H1 (cell line): ENCODE results near the gene KLHL2. TPM values are rescaled to one million over a fixed set of nuclear protein-coding genes. Genes with fewer than 3 reads are reported as not detected.

Experiments
- CTCF ChIA-PET: fragments of 300-600 bp; sonication (Branson Sonifier 250); formaldehyde crosslinking; loops from one replicate; lab custom pipeline; 2021; ENCODE audit not compliant: partially characterized antibody; lab: Charles Lee
- POLR2A ChIA-PET: fragments of 300-600 bp; sonication (Branson Sonifier 250); formaldehyde crosslinking; loops from one replicate; lab custom pipeline; 2021; ENCODE audit warnings: inconsistent platforms; ENCODE audit not compliant: partially characterized antibody; lab: Charles Lee
- DNase-seq, 2 experiments: peaks; one replicate each; pipeline versions ENCODE4 v3.0.0 to v3.0.0-alpha.2; 2010 to 2022; ENCODE audit warnings: low spot score in 2 of 2, low read depth in 1 of 2, mixed read lengths in 1 of 2
- FAIRE-seq: peaks from 2 replicates; lab custom pipeline; 2011; peaks lifted over from hg19 to GRCh38; lab: Jason Lieb, UNC
- H2AFZ ChIP-seq: 2 replicates; pipeline ENCODE4 v1.8.1; 2012; ENCODE audit warnings: low read length, inconsistent platforms
- H2AK5ac ChIP-seq: 2 replicates; pipeline ENCODE4 v1.6.1; 2013; ENCODE audit warnings: low read depth, low read length
- H2BK120ac ChIP-seq: replicated peaks from 2 replicates; pipeline ENCODE3; 2013; ENCODE audit warnings: low read depth, low read length, inconsistent platforms
- H2BK12ac ChIP-seq: 2 replicates; pipeline ENCODE4 v1.6.1; 2013; ENCODE audit warnings: low read depth, low read length
- H2BK15ac ChIP-seq: 2 replicates; pipeline ENCODE4 v1.6.1; 2013; ENCODE audit warnings: low read length
- H2BK20ac ChIP-seq: 2 replicates; pipeline ENCODE4 v1.6.1; 2013; ENCODE audit warnings: low read length
- H2BK5ac ChIP-seq: 2 replicates; pipeline ENCODE4 v1.6.1; 2013; ENCODE audit warnings: low read depth, low read length
- H3K14ac ChIP-seq: 2 replicates; pipeline ENCODE4 v1.6.1; 2013; ENCODE audit warnings: inconsistent platforms; ENCODE audit not compliant: insufficient read length
- H3K18ac ChIP-seq: 2 replicates; pipeline ENCODE4 v1.6.1; 2013; ENCODE audit warnings: low read length; ENCODE audit errors: extremely low read depth
- H3K23ac ChIP-seq: 2 replicates; pipeline ENCODE4 v1.6.1; 2013; ENCODE audit warnings: inconsistent platforms; ENCODE audit not compliant: insufficient read length
- H3K23me2 ChIP-seq: 2 replicates; pipeline ENCODE4 v1.6.1; 2013; ENCODE audit warnings: low read depth, low read length
- H3K27ac ChIP-seq: 2 replicates; pipeline ENCODE4 v1.6.1; 2011; ENCODE audit warnings: low read depth, low read length, inconsistent platforms
- H3K27me3 ChIP-seq, 4 experiments: replicated peaks in 1 of 4; 1 replicate in 1 of 4; 2 replicates in 3 of 4; pipeline versions ENCODE4 v1.6.1 to v1.8.1; 2011 to 2013; ENCODE audit warnings: low read length in 3 of 4, mild to moderate bottlenecking in 3 of 4, inconsistent platforms in 2 of 4, mixed read lengths in 2 of 4, moderate library complexity in 1 of 4; ENCODE audit not compliant: control insufficient read depth in 3 of 4, insufficient read depth in 3 of 4; ENCODE audit errors: extremely low read depth in 1 of 4
- H3K36me3 ChIP-seq, 4 experiments: 2 replicates each; pipeline versions ENCODE4 v1.6.1 to v1.8.1; 2011 to 2013; ENCODE audit warnings: mild to moderate bottlenecking in 4 of 4, low read length in 3 of 4, moderate library complexity in 2 of 4, control low read depth in 1 of 4, inconsistent platforms in 1 of 4; ENCODE audit not compliant: insufficient read depth in 4 of 4, control insufficient read depth in 2 of 4
- H3K4ac ChIP-seq: replicated peaks from 2 replicates; pipeline ENCODE3; 2013; ENCODE audit warnings: low read length, low read depth, mixed read lengths, inconsistent platforms; ENCODE audit not compliant: insufficient read length
- H3K4me1 ChIP-seq, 4 experiments: replicated peaks in 1 of 4; 1 replicate in 1 of 4; 2 replicates in 3 of 4; pipeline versions ENCODE4 v1.6.1 to v1.8.1; 2011 to 2013; ENCODE audit warnings: low read length in 3 of 4, inconsistent platforms in 2 of 4, mixed read lengths in 1 of 4; ENCODE audit not compliant: insufficient read depth in 4 of 4, control insufficient read depth in 3 of 4
- H3K4me2 ChIP-seq, 2 experiments: 2 replicates each; pipeline versions ENCODE4 v1.6.1 to v1.8.1; 2011 to 2013; ENCODE audit warnings: low read depth in 2 of 2, low read length in 2 of 2, control low read depth in 1 of 2, inconsistent platforms in 1 of 2, mild to moderate bottlenecking in 1 of 2; ENCODE audit not compliant: insufficient read depth in 1 of 2
- H3K4me3 ChIP-seq, 4 experiments: fragments of 200-600, 300-600 bp in 1 of 4; sonication (generic), shearing (Covaris generic), sonication (Bioruptor Twin) in 1 of 4; 2 replicates each; pipeline versions ENCODE4 v1.5.1 to v1.8.1; 2011 to 2016; ENCODE audit warnings: low read length in 4 of 4, low read depth in 3 of 4, control low read depth in 2 of 4, inconsistent platforms in 2 of 4, mild to moderate bottlenecking in 2 of 4, mixed read lengths in 1 of 4, moderate library complexity in 1 of 4; ENCODE audit not compliant: insufficient read depth in 2 of 4; ENCODE audit errors: extremely low read depth in 1 of 4
- H3K56ac ChIP-seq: replicated peaks from 2 replicates; pipeline ENCODE3; 2013; ENCODE audit warnings: low read depth, mild to moderate bottlenecking, mixed read lengths, low read length, inconsistent platforms; ENCODE audit not compliant: insufficient read length
- H3K79me1 ChIP-seq: 2 replicates; pipeline ENCODE4 v1.6.1; 2013; ENCODE audit warnings: low read depth, low read length, control low read depth
- H3K79me2 ChIP-seq, 2 experiments: 2 replicates each; pipeline versions ENCODE4 v1.6.1 to v1.8.1; 2012 to 2013; ENCODE audit warnings: low read length in 2 of 2, mild to moderate bottlenecking in 2 of 2, inconsistent platforms in 1 of 2; ENCODE audit not compliant: insufficient read depth in 2 of 2, control insufficient read depth in 1 of 2
- H3K9ac ChIP-seq, 4 experiments: replicated peaks in 1 of 4; 1 replicate in 1 of 4; 2 replicates in 3 of 4; pipeline versions ENCODE4 v1.6.1 to v1.8.1; 2011 to 2013; ENCODE audit warnings: low read depth in 3 of 4, low read length in 3 of 4, control low read depth in 2 of 4, mild to moderate bottlenecking in 2 of 4, moderate library complexity in 2 of 4, inconsistent platforms in 1 of 4; ENCODE audit errors: extremely low read depth in 1 of 4
- H3K9me3 ChIP-seq, 2 experiments: 2 replicates each; pipeline versions ENCODE4 v1.6.1 to v1.8.1; 2012 to 2013; ENCODE audit warnings: mild to moderate bottlenecking in 2 of 2, moderate library complexity in 2 of 2, control low read depth in 1 of 2, inconsistent platforms in 1 of 2, low read depth in 1 of 2, low read length in 1 of 2, mixed read lengths in 1 of 2; ENCODE audit not compliant: insufficient read depth in 2 of 2
- H4K20me1 ChIP-seq, 2 experiments: replicated peaks in 1 of 2; 2 replicates each; pipeline versions ENCODE3 to v1.8.1; 2011 to 2013; ENCODE audit warnings: inconsistent platforms in 2 of 2, low read length in 2 of 2, mild to moderate bottlenecking in 1 of 2; ENCODE audit not compliant: insufficient read depth in 2 of 2, control insufficient read depth in 1 of 2
- H4K5ac ChIP-seq: 2 replicates; pipeline ENCODE4 v1.6.1; 2013; ENCODE audit warnings: low read length, low read depth, mixed read lengths, inconsistent platforms; ENCODE audit not compliant: insufficient read length
- H4K8ac ChIP-seq: 2 replicates; pipeline ENCODE4 v1.8.0; 2013; ENCODE audit warnings: mild to moderate bottlenecking, moderate library complexity, low read length, inconsistent platforms; ENCODE audit not compliant: insufficient read depth; ENCODE audit errors: extremely low read depth
- H4K91ac ChIP-seq: replicated peaks from 2 replicates; pipeline ENCODE3; 2013; ENCODE audit warnings: low read length, mixed read lengths, inconsistent platforms; ENCODE audit not compliant: insufficient read length
- ASH2L ChIP-seq: fragments of 200-600, 300-600 bp; sonication (generic); IDR thresholded peaks from one replicate; pipeline ENCODE4 v1.7.1; 2017; ENCODE audit warnings: low read length
- CREB1 ChIP-seq: IDR thresholded peaks from 2 replicates; pipeline ENCODE4 v1.6.1; 2012; ENCODE audit warnings: inconsistent platforms
- EP300 ChIP-seq, 2 experiments: IDR thresholded peaks; 1 replicate in 1 of 2; 2 replicates in 1 of 2; pipeline ENCODE4 v1.6.1; 2011 to 2012; ENCODE audit warnings: low read depth in 2 of 2, low read length in 2 of 2, mild to moderate bottlenecking in 2 of 2, borderline replicate concordance in 1 of 2, inconsistent platforms in 1 of 2, moderate library complexity in 1 of 2
- GABPA ChIP-seq: IDR thresholded peaks from 2 replicates; pipeline ENCODE4 v1.6.1; 2011; ENCODE audit warnings: mild to moderate bottlenecking, low read length, moderate library complexity, borderline replicate concordance; ENCODE audit not compliant: insufficient read depth
- POLR2AphosphoS5 ChIP-seq: IDR thresholded peaks from 2 replicates; pipeline ENCODE4 v1.6.1; 2011; ENCODE audit warnings: low read depth, low read length
- POU5F1 ChIP-seq: IDR thresholded peaks from 2 replicates; pipeline ENCODE4 v1.6.1; 2011; ENCODE audit warnings: low read depth, mild to moderate bottlenecking, low read length, moderate library complexity
- RXRA ChIP-seq: IDR thresholded peaks from 2 replicates; pipeline ENCODE4 v1.6.1; 2011; ENCODE audit warnings: low read depth, mild to moderate bottlenecking, low read length, moderate library complexity; ENCODE audit not compliant: insufficient read depth
- SIN3A ChIP-seq, 2 experiments: IDR thresholded peaks in 1 of 2; conservative IDR thresholded peaks in 1 of 2; 2 replicates each; pipeline ENCODE4 v1.6.1; 2011 to 2012; ENCODE audit warnings: low read length in 2 of 2, improper control_type of control experiment in 1 of 2, low read depth in 1 of 2, mild to moderate bottlenecking in 1 of 2
- SP1 ChIP-seq: IDR thresholded peaks from 2 replicates; pipeline ENCODE4 v1.6.1; 2011; ENCODE audit warnings: low read depth, low read length
- SP4 ChIP-seq: IDR thresholded peaks from 2 replicates; pipeline ENCODE4 v1.6.1; 2012; ENCODE audit warnings: low read length, inconsistent platforms
- SRF ChIP-seq: IDR thresholded peaks from 2 replicates; pipeline ENCODE4 v1.6.1; 2011; ENCODE audit warnings: mild to moderate bottlenecking, low read depth, low read length, moderate library complexity
- TCF12 ChIP-seq: IDR thresholded peaks from 2 replicates; pipeline ENCODE4 v1.6.1; 2011; ENCODE audit warnings: low read depth, mild to moderate bottlenecking, low read length
- ZNF274 ChIP-seq: IDR thresholded peaks from 2 replicates; pipeline ENCODE4 v1.7.0; 2012; ENCODE audit warnings: low read length, borderline replicate concordance; ENCODE audit errors: extremely low read depth
- WGBS, 2 experiments: shearing (Covaris generic) in 1 of 2; methylation state at CpG; one replicate each; pipeline versions ENCODE4 v1.1.6 to v1.1.7; 2013 to 2015; ENCODE audit warnings: low lambda C conversion rate in 2 of 2, mixed read lengths in 2 of 2, inconsistent platforms in 1 of 2, low coverage in 1 of 2, missing lambda C conversion rate in 1 of 2; ENCODE audit not compliant: insufficient replicate concordance in 2 of 2, insufficient coverage in 1 of 2, insufficient read length in 1 of 2; ENCODE audit errors: extremely low coverage in 1 of 2, missing lambda C conversion rate in 1 of 2; 5-methylcytosine and 5-hydroxymethylcytosine counted together
- polyA plus RNA-seq, 7 experiments: library from polyadenylated mRNA; depleted of rRNA in 3 of 7; stranded (reverse) in 5 of 7; unstranded in 2 of 7; fragments of >200 nt in 5 of 7; fragments of 200-250 nt in 2 of 7; gene quantifications; 1 replicate in 5 of 7; 2 replicates in 1 of 7; 4 replicates in 1 of 7; pipeline versions ENCODE4 v1.2.1 to v1.2.3, GENCODE V29; 2011 to 2013; ENCODE audit warnings: missing spikeins in 2 of 7, mixed read lengths in 2 of 7
- total RNA-seq: library from RNA; stranded (reverse); fragmentation: NEBNext Ultra II Directional; extraction: Animal tissue kit (Norgen Biotek cat#: 25700); gene quantifications from 2 replicates; pipeline ENCODE4 v1.2.1, GENCODE V29; 2021
- TF ChIP-seq, protein P1 (sequence below): IDR thresholded peaks from 2 replicates; pipeline ENCODE4 v1.6.1; 2012; ENCODE audit warnings: inconsistent platforms

The KLHL2 gene
- total and polyA plus RNA-seq, 2 of the 8 experiments (the other 6 are each of a cell fraction or from before 2014, with no cell fraction given), result 5.2 to 12.0 TPM

- Histone ChIP-seq H3K14ac (no peak overlapping the region), H3K4me3 (no peak overlapping the region), H3K4me1 (no peaks in the 10 kb centered on the region), H3K79me2 (no peaks in the 10 kb centered on the region), H2BK5ac (no peak overlapping the region), H4K5ac (no peak overlapping the region), H3K56ac (no peak overlapping the region), H3K27me3 (no peaks in the 10 kb centered on the region), H3K79me1 (no peaks in the 10 kb centered on the region), H3K4me2 (no peak overlapping the region), H2BK120ac (no peak overlapping the region), H2AFZ (no peak overlapping the region), H4K8ac (no peak overlapping the region), H3K27ac (no peak overlapping the region), H3K23me2 (no peaks in the 10 kb centered on the region), H2BK12ac (no peak overlapping the region), H4K20me1 (no peaks in the 10 kb centered on the region), H2AK5ac (no peak overlapping the region), H4K91ac (no peak overlapping the region), H3K23ac (no peak overlapping the region), H3K18ac (no peak overlapping the region), H3K9me3 (peaks cover 0 to 7% of the 10 kb centered on the region in 2 experiments; a peak in 1 of 4 replicates), H3K36me3 (peaks cover 0 to 5% (median 1%) of the 10 kb centered on the region in 4 experiments; a peak in 2 of 8 replicates), H3K9ac (no peak overlapping the region), H2BK20ac (no peak overlapping the region), H2BK15ac (no peak overlapping the region), H3K4ac (no peak overlapping the region)
- DNase-seq (no peak), FAIRE-seq (no peak)
- TF ChIP-seq GABPA (no peak), SP1 (no peak), ZNF274 (no peak), SP4 (no peak), ASH2L (no peak), POU5F1 (no peak), SRF (no peak), EP300 (IDR thresholded peaks at IDR 0.05; ENCODE audit: borderline replicate concordance in 1 of 2, low read depth in 2 of 2, low read length in 2 of 2) (no peak), TCF12 (no peak), CREB1 (no peak), RXRA (no peak), POLR2AphosphoS5 (no peak), SIN3A (conservative IDR thresholded peaks at IDR 0.05 in 1 of 2, IDR thresholded peaks at IDR 0.05 in 1 of 2; ENCODE audit: low read depth in 1 of 2, low read length in 2 of 2) (no peak)
- TF ChIP-seq, protein P1, sequence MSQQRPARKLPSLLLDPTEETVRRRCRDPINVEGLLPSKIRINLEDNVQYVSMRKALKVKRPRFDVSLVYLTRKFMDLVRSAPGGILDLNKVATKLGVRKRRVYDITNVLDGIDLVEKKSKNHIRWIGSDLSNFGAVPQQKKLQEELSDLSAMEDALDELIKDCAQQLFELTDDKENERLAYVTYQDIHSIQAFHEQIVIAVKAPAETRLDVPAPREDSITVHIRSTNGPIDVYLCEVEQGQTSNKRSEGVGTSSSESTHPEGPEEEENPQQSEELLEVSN, result no peak
- CTCF ChIA-PET, result interaction anchor here (1.9 kb wide), 1 partner anchor 9 kb away, joined by 4 read pairs; no protein-coding TSS in a partner anchor
- POLR2A ChIA-PET, result no interaction called here
- WGBS, 2 experiments, result 95% methylated on average over 2 of the region's 2 CpGs; no CpG with 5 or more reads in 1 of the 2 experiments
Observed at GRCh38 chr4:165308606-165309005, 101.2 kb downstream of the KLHL2 start.
